D721Med (cell line): Measurements from ENCODE around the gene ZFYVE28.
"Not testable (repeated sequence)": the region's sequence is repeated elsewhere in the genome, so short reads cannot be mapped to it uniquely, and the experiment has no call there.

Source experiments
- DNase-seq: peaks from one replicate; pipeline ENCODE4 v3.0.0; 2011; ENCODE audit warnings: low spot score; ENCODE audit not compliant: insufficient read length
- FAIRE-seq: peaks from 2 replicates; lab custom pipeline; 2011; peaks lifted over from hg19 to GRCh38; lab: Jason Lieb, UNC
- CTCF ChIP-seq: IDR thresholded peaks from 2 replicates; pipeline ENCODE4 v1.5.1; 2012; ENCODE audit warnings: mild to moderate bottlenecking, control low read depth; ENCODE audit not compliant: insufficient read depth; ENCODE audit errors: missing control alignments

Gene ZFYVE28

DNA sequence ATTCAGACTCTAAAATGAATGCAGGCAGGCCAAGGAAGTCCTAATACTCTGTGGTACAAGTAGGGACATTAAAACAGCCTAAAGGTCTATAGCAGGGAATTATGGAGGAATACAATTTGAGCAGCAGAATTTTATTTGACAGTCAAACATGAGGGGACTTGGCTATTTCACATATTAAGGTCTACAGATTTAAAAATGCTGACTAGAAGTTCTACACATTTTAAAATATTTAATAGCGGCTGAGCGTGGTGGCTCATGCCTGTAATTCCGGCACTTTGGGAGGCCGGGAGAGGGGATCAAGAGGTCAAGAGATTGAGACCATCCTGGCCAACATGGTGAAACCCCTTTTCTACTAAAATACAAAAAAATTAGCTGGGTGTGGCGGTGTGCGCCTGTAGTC is 187.4 kb downstream of the ZFYVE28 start:
- TF ChIP-seq CTCF, result no peak
- DNase-seq (no peak), FAIRE-seq (no peak)

- TF ChIP-seq CTCF, result no peak
- DNase-seq (no peak), FAIRE-seq (no peak)
Measured at GRCh38 chr4:2226261-2226660, 192.2 kb downstream of the ZFYVE28 start.

GRCh38 chr4:2222838-2223237 is 195.6 kb downstream of the ZFYVE28 start:
- no peak for FAIRE-seq
- no peak for DNase-seq
- TF ChIP-seq CTCF, result no peak

DNA sequence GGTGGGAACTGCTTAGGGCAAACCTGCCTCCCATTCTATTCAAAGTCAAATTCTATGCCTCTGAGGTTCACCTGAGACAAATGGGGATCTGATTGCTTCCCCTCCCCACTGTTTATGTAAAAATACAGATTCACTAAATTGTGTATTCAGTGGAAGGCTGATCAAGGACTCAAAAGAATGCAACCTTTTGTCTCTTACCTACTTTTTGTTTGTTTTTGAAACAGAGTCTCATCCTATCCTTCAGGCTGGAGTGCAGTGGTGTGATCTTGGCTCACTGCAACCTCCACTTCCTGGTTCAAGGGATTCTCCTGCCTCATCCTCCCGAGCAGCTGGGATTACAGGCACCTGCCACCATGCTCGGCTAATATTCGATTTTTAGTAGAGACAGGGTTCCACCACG is 197.1 kb downstream of the ZFYVE28 start:
- not testable (repeated sequence) for FAIRE-seq, DNase-seq

GRCh38 chr4:2220016-2220630 is 198.3 kb downstream of the ZFYVE28 start:
- TF ChIP-seq CTCF, result peak; percentile 97
- no peak for DNase-seq
- no peak for FAIRE-seq
